ENCODE measurements around the gene GRIP1. TPM values are rescaled to one million over a fixed set of nuclear protein-coding genes. Genes with fewer than 3 reads are reported as not detected.
A peak's percentile ranks its signal among the peaks of the same experiment; 100 is the strongest.

Gene GRIP1
- total RNA-seq, 1 donor from 2014 or later = 20.5 TPM

GRCh38 chr12:66449531-66449930, 229.3 kb downstream of the GRIP1 start:
- DNase-seq (ENCODE audit: low spot score) = no peak

- no peak for DNase-seq (ENCODE audit: low spot score)
Measured at GRCh38 chr12:66447643-66448042, 231.2 kb downstream of the GRIP1 start.

- no peak for DNase-seq (ENCODE audit: low spot score)
Measured at GRCh38 chr12:66446276-66446675, 232.6 kb downstream of the GRIP1 start.

GRCh38 chr12:66441905-66442559, 236.8 kb downstream of the GRIP1 start:
- DNase-seq (ENCODE audit: low spot score) = peak; percentile 24

- DNase-seq (ENCODE audit: low spot score) = peak; percentile 6
Measured at GRCh38 chr12:66438601-66439000, 240.3 kb downstream of the GRIP1 start.

- no peak for DNase-seq (ENCODE audit: low spot score)
Measured at GRCh38 chr12:66430106-66430505, 248.8 kb downstream of the GRIP1 start.

GRCh38 chr12:66428870-66429269, 250.0 kb downstream of the GRIP1 start:
- no peak for DNase-seq (ENCODE audit: low spot score)

- DNase-seq (ENCODE audit: low spot score) = no peak
Measured at GRCh38 chr12:66428261-66428660, 250.6 kb downstream of the GRIP1 start.

- no peak for DNase-seq (ENCODE audit: low spot score)
Measured at GRCh38 chr12:66426696-66427095, 252.2 kb downstream of the GRIP1 start.

GRCh38 chr12:66423266-66423665, 255.6 kb downstream of the GRIP1 start:
- DNase-seq (ENCODE audit: low spot score) = no peak

GRCh38 chr12:66418908-66419307, 260.0 kb downstream of the GRIP1 start:
- DNase-seq (ENCODE audit: low spot score) = no peak

GRCh38 chr12:66417217-66417616, 261.7 kb downstream of the GRIP1 start:
- no peak for DNase-seq (ENCODE audit: low spot score)

GRCh38 chr12:66409195-66409871, 269.5 kb downstream of the GRIP1 start:
- peak; percentile 25 for DNase-seq (ENCODE audit: low spot score)

GRCh38 chr12:66405395-66405794, 273.5 kb downstream of the GRIP1 start:
- no peak for DNase-seq (ENCODE audit: low spot score)

GRCh38 chr12:66403746-66404145, 275.1 kb downstream of the GRIP1 start:
- peak; percentile 31 for DNase-seq (ENCODE audit: low spot score)

GRCh38 chr12:66399911-66400306, 279.0 kb downstream of the GRIP1 start:
- DNase-seq (ENCODE audit: low spot score) = no peak

- DNase-seq (ENCODE audit: low spot score) = no peak
Measured at GRCh38 chr12:66398931-66399910, 279.7 kb downstream of the GRIP1 start.

- no peak for DNase-seq (ENCODE audit: low spot score)
Measured at GRCh38 chr12:66397574-66398290, 281.1 kb downstream of the GRIP1 start.

- DNase-seq (ENCODE audit: low spot score) = no peak
Measured at GRCh38 chr12:66393890-66394289, 285.0 kb downstream of the GRIP1 start.

- DNase-seq (ENCODE audit: low spot score) = no peak
Measured at GRCh38 chr12:66392266-66392915, 286.5 kb downstream of the GRIP1 start.

- no peak for DNase-seq (ENCODE audit: low spot score)
Measured at GRCh38 chr12:66388517-66388916, 290.4 kb downstream of the GRIP1 start.

Data from umbilical cord (tissue), 2 donors.